ENCODE measurements around the gene ACAT1.

DNA sequence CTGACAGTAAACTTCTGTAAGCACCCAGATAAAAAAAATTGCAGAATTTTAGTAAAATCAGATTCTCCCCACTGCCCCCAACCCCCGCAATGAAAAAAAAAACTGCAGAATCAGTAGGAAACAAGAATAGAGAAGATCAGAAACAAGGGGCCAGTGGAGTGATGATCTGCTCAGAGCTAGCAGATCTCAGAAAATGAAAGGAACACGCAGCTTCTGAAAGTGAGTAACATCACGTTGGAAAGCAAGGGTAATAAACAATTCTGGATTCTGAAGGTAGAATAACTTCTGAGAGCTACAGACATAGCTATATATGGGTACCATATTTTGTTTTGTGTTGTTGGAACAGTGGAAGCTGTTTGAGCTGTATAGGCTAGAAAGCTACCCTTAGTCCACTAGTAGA lies 23.2 kb downstream of the ACAT1 start:
- TF ChIP-seq, protein P1, sequence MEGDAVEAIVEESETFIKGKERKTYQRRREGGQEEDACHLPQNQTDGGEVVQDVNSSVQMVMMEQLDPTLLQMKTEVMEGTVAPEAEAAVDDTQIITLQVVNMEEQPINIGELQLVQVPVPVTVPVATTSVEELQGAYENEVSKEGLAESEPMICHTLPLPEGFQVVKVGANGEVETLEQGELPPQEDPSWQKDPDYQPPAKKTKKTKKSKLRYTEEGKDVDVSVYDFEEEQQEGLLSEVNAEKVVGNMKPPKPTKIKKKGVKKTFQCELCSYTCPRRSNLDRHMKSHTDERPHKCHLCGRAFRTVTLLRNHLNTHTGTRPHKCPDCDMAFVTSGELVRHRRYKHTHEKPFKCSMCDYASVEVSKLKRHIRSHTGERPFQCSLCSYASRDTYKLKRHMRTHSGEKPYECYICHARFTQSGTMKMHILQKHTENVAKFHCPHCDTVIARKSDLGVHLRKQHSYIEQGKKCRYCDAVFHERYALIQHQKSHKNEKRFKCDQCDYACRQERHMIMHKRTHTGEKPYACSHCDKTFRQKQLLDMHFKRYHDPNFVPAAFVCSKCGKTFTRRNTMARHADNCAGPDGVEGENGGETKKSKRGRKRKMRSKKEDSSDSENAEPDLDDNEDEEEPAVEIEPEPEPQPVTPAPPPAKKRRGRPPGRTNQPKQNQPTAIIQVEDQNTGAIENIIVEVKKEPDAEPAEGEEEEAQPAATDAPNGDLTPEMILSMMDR (IDR thresholded peaks at IDR 0.05; ENCODE audit: low read depth, low read length) = no peak
- no peak for TF ChIP-seq EZH2phosphoT487 (IDR thresholded peaks at IDR 0.05; ENCODE audit: low read depth)

Measured in OCI-LY3 (cell line).